M059J (cell line): ENCODE measurements around the gene PSD2. TPM values are rescaled to one million over a fixed set of nuclear protein-coding genes. Genes with fewer than 3 reads are reported as not detected.

ENCODE experiments used
- DNase-seq: peaks from one replicate; pipeline ENCODE4 v3.0.0-alpha.2; 2012; ENCODE audit warnings: low read depth
- total RNA-seq: library from RNA; depleted of rRNA; stranded (reverse); fragments of >200 nt; shearing (Covaris generic); gene quantifications from 2 replicates; pipeline ENCODE4 v1.2.3, GENCODE V29; 2014

PSD2 gene
- total RNA-seq, 1 experiment from 2014 or later, result 0.15 TPM

DNA sequence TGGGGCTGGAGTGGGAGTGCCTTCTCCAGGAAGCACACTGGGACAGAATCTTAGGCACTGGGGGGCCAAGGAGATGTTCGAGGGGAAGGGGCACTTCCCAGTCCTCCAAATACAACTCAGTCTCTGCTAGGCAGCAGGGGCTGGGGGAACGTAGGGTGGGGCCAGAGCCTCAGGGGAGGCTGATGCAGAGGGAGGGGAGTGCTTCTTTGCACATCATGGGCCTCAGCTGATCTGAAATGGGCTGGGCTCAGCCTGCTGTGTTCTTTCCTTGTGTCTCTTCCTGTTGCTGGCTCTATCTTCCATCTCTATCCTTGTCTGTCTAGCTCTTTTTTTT lies 15.6 kb downstream of the PSD2 start:
- DNase-seq, result no peak

DNA sequence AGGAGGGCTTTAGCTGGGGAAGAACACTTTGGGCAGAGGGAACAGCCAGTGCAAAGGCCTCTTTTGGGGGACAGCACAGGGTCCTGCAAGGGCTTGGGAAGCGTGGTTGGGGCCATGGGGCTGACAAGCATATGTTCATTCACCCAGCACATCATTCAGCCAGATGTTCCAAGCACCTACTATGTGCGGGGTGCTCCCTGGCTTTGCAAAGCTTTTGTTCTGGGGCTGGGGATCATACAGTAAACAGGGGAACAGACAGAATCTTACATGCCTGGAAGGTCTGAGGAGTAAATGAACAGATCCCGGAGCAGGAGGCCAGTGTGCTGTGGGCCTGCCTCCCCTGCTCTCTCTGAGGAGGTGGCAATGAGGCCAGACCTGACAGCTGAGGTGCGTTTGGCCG lies 16.7 kb downstream of the PSD2 start:
- DNase-seq, result no peak

DNA sequence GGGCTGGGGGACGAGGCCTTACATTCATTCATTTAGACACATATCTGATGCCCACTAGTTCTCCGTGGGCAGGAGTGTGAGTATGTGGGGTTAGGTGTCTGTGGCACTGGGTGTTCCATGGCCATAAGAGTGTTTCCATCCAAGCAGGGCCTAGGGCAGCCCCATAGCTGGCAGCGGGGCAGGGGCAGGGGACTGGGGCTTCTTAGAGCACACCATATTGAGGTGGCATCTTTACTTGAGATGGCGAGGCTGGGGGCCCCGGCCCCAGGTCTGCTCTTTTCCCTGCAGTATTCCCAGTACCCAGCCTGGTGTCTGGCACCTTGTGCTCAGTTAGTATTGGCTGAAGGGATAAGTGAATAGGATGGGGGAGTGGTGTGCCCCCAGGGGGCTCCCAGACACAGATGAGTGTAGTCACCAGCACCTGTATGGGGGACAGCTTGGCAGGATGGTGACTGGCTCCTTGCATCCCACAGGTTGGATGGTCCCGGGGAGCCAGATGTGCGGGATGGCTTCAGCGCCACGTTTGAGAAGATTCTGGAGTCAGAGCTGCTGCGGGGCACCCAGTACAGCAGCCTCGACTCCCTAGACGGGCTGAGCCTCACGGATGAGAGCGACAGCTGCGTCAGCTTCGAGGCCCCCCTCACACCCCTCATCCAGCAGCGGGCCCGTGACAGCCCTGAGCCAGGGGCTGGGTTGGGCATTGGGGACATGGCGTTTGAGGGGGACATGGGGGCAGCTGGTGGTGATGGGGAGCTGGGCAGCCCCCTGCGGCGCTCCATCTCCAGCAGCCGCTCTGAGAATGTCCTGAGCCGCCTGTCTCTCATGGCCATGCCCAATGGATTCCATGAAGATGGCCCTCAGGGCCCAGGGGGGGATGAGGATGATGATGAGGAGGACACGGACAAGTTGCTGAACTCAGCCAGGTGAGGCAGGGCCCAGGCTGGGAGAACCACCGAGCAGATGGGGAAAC lies 17.5 kb downstream of the PSD2 start:
- DNase-seq, result no peak

- DNase-seq, result no peak
Measured at GRCh38 chr5:139814191-139814601, 18.6 kb downstream of the PSD2 start.

- DNase-seq, result no peak
Measured at GRCh38 chr5:139814704-139815280, 19.2 kb downstream of the PSD2 start.

GRCh38 chr5:139816566-139816965 lies 21.0 kb downstream of the PSD2 start:
- no peak for DNase-seq

DNA sequence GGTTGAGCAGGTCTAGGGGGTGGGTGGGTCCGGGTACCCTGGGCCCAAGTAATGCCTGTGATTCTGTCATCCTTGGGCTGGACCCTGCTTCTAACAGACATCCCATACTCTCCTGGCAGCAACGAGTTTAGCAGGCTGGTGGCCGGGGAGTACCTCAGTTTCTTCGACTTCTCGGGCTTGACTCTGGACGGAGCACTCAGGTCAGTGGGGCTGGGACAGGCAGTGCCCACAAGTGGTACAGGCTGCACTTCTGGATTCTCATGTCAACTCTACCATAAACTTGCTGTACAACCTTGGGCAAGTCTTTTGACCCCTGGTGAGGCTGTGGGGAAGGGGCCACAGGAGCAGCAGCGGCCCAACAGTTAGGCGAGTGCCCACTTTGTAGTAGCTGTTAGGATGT lies 21.8 kb downstream of the PSD2 start:
- no peak for DNase-seq

- no peak for DNase-seq
Measured at GRCh38 chr5:139817970-139818369, 22.4 kb downstream of the PSD2 start.

DNA sequence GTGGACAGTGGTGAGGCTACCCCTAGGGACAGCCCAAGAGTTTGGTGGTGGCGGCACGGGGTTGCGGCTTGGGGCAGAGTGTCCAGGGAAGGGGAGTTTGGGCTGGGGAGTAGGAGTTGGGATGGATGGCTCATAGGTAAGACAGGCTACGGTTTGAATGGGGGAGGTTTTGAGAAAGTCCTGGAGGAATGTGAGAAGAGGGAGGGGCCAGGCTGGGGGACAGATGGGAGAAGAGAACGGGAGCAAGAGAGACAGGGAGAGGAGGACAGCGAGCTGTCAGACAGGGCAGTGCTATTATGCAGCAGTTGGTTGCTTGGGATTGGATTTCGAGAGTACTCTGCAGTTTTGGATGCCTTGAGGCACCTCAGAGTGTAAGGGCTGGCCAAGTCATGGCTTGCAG lies 24.5 kb downstream of the PSD2 start:
- no peak for DNase-seq

DNA sequence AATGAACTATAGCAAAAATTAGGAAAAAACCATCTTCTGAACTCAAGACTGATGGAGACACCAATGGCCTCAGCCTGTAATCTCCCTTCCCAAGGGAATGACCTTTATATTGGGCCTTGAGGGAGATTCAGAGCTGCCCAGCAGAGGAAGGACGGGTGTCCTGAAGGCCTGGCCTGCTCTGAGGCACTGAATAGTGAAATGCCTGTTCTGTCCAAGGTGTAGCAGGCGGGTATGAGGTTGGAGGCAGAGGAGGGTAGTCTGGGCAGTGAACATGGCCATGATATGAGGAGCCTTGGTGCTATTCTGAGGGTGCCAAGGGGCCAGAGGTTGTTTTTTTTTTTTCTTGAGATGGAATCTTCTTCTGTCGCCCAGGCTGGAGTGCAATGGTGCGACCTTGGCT lies 25.0 kb downstream of the PSD2 start:
- DNase-seq, result no peak

DNA sequence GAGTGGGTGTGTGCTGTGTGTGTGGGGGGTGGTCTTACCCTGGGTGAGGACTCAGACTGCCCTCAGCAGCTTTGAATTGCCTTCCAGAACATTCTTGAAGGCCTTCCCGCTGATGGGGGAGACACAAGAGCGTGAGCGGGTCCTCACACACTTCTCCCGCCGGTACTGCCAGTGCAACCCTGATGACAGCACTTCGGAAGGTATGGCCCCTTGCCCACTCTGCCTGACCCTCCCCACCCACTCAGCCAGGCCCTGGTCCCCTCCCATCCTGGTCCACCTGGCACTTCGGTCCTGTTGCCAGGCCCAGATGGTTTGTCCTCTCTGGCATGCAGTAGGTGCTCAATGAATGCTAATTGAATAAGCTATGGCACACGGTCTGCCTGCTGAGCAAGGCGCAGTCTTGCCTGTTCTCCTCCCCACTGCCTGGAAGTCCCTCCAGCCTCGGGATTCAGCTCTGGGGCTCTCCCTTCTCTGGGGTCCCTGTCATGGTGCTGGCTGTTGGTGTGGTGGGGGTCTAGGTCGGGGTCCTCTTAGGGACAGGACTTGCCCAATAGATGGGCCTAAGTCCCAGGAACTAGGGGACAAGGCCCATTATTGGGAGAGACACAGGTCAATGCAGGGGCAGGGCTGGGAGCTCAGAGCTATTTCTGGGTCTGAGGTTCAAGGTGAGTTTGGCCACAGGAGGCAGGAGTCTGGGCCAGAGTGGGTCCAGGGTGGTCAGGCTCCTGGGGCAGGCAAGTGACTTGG lies 26.4 kb downstream of the PSD2 start:
- DNase-seq, result no peak

DNA sequence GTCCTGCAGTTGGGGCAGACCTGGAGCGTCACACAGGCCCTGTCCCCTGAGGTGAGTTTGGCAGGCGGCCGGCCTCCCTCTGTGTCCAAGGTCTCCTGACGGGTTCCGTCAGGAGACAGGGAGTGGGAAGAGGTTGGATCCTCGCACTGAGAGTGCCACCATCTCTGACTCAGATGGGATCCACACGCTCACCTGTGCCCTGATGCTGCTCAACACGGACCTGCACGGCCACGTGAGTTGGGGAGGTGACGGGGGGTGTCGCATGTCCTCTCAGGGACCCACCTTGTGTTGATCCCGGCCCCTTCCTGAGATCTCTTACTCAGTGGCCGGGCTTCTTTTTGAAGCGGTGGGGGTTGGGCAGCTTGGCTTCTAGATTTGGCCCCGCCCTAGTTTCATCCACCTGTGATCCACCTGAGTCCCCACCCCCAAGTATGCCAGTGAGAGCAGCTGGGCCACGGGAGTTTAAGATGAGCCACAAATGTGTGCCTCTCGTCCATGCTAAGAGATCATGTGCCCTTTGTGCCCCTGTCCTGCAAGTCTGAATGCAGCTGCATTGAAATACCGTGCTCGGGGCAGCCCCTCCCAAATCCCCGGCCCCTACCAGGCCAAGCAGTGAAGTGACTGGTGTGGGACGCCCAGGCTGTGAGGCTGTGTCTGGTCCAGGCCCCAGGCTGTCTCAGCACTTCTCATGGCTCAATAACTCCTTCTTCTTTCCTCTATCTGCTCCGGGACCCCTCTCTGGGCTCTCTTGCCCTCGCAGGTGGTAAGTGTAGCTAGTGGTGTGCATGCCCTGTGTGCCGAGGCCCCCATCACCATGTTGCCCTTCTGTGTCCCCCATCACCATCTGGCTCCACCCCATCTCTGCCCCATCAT lies 27.2 kb downstream of the PSD2 start:
- DNase-seq, result no peak

DNA sequence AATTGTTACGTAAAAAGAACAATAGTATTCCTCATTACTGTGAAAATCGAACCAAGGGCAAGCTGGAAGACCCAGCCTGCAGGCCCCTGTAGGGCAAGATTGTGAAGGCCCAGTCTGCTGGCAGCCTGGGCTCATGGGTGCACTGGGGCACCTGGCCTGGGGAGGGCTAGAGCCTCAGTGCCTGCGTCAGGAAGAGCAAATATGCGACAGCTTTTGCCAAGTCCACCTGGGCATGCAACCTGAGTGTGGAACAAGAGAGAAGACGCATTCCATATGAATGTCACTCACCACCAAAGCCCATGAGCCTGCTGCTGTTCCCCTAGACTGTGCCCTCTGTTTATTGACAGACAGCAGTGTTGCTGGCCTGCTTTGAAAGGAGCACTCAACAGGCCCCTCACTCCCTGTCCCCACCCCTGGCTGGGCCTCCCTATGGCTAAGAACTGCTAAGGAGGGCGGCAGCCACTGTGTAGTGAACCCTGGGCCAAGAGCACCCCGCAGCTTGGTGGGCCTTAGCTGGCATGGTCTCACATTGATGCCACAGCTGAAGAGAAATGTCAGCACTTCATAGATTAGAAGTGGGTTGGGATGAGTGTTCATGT lies 28.2 kb downstream of the PSD2 start:
- DNase-seq, result no peak

DNA sequence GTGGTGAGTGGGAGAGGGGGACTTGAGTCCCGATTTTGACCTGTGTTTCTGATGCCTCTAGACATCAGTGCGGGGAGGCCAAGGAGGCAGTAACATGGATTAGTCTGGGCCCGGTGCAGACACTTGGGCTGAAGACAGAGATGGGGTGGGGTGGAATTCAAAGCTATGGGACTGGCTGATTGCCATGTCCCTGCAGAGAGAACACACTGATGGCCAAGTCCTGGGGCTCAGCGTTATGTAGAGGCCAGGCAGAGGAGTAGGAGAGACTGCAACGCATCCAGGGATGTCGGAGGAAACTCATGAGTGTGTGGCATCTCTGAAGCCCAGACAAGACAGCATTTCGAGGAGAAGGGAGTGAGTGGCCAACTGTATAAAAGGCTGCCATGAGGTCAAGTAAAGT lies 30.1 kb downstream of the PSD2 start:
- DNase-seq, result no peak

DNA sequence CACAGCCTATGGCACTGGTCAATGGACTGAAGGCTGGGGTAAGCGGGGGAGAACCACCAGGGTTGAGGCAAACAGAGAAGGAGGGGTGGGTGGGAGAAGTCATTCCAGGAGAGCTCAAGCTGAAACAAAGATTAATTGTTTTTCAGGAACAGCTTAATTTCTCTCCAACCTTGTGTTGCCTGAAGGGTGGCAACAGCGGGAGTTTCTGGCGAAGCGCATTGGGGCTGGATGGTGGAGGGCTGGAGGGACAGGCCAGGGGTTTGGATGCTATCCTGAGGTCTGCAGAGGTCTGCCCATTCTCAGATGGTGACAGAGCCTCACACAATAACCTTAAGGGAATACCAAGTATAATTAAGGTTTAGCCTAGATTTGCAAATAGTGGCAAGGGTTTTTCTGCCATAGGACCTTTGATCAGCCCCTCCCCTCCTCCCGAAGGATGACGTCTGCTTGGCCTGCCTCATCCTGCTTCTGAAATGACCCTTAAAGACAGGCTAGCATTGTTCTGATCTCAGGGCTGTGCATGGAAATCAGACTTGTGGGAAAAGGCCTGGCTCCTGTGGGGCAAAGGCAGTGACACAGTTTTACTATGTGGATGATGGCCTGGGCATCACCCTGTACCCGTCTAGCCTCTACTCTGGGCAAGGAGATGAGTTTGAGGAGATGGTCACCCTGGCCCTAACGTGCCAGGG lies 32.7 kb downstream of the PSD2 start:
- DNase-seq, result no peak

DNA sequence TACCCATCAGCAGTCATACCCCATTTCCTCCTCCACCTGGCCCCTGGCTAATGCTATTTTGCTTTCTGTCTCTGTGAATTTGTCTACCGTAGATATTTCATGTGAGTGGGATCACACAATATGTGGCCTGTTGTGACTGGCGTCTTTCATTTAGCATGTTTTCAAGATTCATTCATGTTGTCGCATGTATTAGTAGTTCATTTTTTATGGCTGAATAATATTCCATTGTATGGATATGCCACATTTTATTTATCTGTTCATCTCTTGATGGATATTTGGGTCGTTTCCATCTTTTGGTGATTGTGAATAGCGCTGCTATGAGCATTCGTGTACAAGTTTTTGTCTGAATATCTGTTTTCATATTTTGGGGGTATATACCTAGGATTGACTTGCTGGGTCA lies 33.9 kb downstream of the PSD2 start:
- DNase-seq, result no peak

DNA sequence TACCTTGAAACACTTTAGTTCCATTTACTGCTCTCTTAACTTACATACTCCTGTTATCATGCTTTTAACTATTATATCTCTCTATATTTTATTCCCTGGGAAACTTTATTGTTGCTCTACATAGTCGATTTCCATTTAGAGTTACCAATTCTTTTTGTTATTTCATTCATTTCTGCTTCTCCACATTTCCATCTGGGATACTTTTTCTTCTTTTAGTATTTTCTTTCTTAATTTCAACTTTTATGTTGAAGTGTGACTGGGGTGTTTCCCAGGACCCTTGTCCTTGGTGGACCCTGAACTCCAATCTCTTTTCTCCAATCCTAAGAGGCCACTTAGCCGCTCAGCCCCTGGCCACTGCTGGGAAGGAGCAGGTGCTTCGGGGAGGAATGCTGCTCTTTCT lies 36.0 kb downstream of the PSD2 start:
- DNase-seq, result no peak

GRCh38 chr5:139833525-139833924 lies 37.9 kb downstream of the PSD2 start:
- no peak for DNase-seq

DNA sequence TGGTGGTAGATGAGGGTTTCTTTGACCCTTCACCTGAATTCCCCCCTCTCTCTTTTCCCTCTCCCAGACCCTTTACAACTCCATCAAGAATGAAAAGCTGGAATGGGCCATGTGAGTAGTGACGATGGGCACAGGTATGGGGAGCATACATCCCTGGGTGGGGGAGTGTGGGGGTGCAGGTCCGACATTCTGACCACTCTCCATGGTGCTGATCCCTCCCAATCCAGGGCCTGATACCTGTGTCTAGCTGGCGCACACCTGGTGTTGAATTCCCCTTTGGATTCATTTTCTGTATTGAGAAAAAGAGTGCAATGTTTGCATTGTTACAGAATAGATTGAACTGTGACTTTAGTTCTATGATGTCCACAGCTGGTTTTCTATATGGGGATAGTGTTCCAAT lies 40.0 kb downstream of the PSD2 start:
- no peak for DNase-seq

- DNase-seq, result no peak
Measured at GRCh38 chr5:139836469-139837208, 41.0 kb downstream of the PSD2 start.
